PFSK-1 (cell line): ENCODE measurements around the gene PLA2G4D.

ENCODE experiments used
- FOXP2 ChIP-seq: optimal IDR thresholded peaks from 2 replicates; pipeline ENCODE3; 2011; ENCODE audit warnings: borderline replicate concordance, control low read depth, inconsistent platforms; ENCODE audit not compliant: insufficient read depth; ENCODE audit errors: extremely low read length, extremely low read depth
- POLR2AphosphoS5 ChIP-seq: IDR thresholded peaks from 2 replicates; pipeline ENCODE4 v1.6.1; 2012; ENCODE audit warnings: low read depth, mild to moderate bottlenecking, control low read depth, low read length, moderate library complexity
- REST ChIP-seq, 2 experiments: IDR thresholded peaks; 2 replicates each; pipeline versions ENCODE4 v1.6.1 to v1.8.0; 2011 to 2012; ENCODE audit warnings: low read depth in 2 of 2, low read length in 2 of 2, control low read depth in 1 of 2, inconsistent platforms in 1 of 2, mild to moderate bottlenecking in 1 of 2, moderate library complexity in 1 of 2; ENCODE audit not compliant: insufficient read depth in 1 of 2
- SIN3A ChIP-seq: IDR thresholded peaks from 2 replicates; pipeline ENCODE4 v1.6.1; 2012; ENCODE audit warnings: mild to moderate bottlenecking, low read length, moderate library complexity, borderline replicate concordance; ENCODE audit not compliant: insufficient read depth
- TAF1 ChIP-seq: IDR thresholded peaks from 2 replicates; pipeline ENCODE4 v1.6.1; 2012; ENCODE audit warnings: low read length, control low read depth, borderline replicate concordance; ENCODE audit not compliant: insufficient read depth

PLA2G4D gene

GRCh38 chr15:42063122-42063848 is 31.1 kb downstream of the PLA2G4D start:
- no peak for TF ChIP-seq TAF1

GRCh38 chr15:42062284-42062806 is 32.0 kb downstream of the PLA2G4D start:
- TF ChIP-seq FOXP2 (no peak), TAF1 (no peak), POLR2AphosphoS5 (no peak), SIN3A (no peak), REST (IDR thresholded peaks at IDR 0.05; ENCODE audit: insufficient read depth in 1 of 2, low read depth in 2 of 2, low read length in 2 of 2) (no peak)

- no peak for TF ChIP-seq POLR2AphosphoS5
- TF ChIP-seq REST (IDR thresholded peaks at IDR 0.05; ENCODE audit: insufficient read depth in 1 of 2, low read depth in 2 of 2, low read length in 2 of 2): no peak
- no peak for TF ChIP-seq TAF1
- TF ChIP-seq FOXP2: no peak
- TF ChIP-seq SIN3A: no peak
Measured at GRCh38 chr15:42060797-42061196, 33.6 kb downstream of the PLA2G4D start.

GRCh38 chr15:42060477-42060763 is 33.9 kb downstream of the PLA2G4D start:
- no peak for TF ChIP-seq SIN3A
- TF ChIP-seq REST (IDR thresholded peaks at IDR 0.05; ENCODE audit: insufficient read depth in 1 of 2, low read depth in 2 of 2, low read length in 2 of 2): no peak
- TF ChIP-seq TAF1: no peak
- no peak for TF ChIP-seq POLR2AphosphoS5

- no peak for TF ChIP-seq REST (IDR thresholded peaks at IDR 0.05; ENCODE audit: insufficient read depth in 1 of 2, low read depth in 2 of 2, low read length in 2 of 2)
- no peak for TF ChIP-seq FOXP2
- TF ChIP-seq POLR2AphosphoS5: no peak
- TF ChIP-seq SIN3A: no peak
Measured at GRCh38 chr15:42059661-42060476, 34.5 kb downstream of the PLA2G4D start.
